Kidney epithelial cell (primary cell): ENCODE results near the gene FSIP2. TPM values are rescaled to one million over a fixed set of nuclear protein-coding genes. Genes with fewer than 3 reads are reported as not detected.

ENCODE experiments used
- DNase-seq: peaks from one replicate; pipeline ENCODE4 v3.0.0-alpha.2; 2010; ENCODE audit warnings: low read depth
- H3K27me3 ChIP-seq: 2 replicates; pipeline ENCODE4 v1.6.0; 2011; ENCODE audit warnings: low read length; ENCODE audit not compliant: control insufficient read depth, insufficient read depth
- H3K36me3 ChIP-seq: 2 replicates; pipeline ENCODE4 v1.5.1; 2011; ENCODE audit warnings: low read length; ENCODE audit not compliant: control insufficient read depth, insufficient read depth
- H3K4me3 ChIP-seq: 2 replicates; pipeline ENCODE4 v1.5.1; 2011; ENCODE audit warnings: low read depth, mild to moderate bottlenecking, control low read depth, low read length
- CTCF ChIP-seq: IDR thresholded peaks from 2 replicates; pipeline ENCODE4 v1.5.1; 2011; ENCODE audit warnings: mild to moderate bottlenecking, moderate library complexity, low read length, control low read depth, inconsistent platforms; ENCODE audit not compliant: insufficient read depth, poor library complexity, severe bottlenecking
- total RNA-seq: library from RNA; depleted of rRNA; stranded (reverse); fragments of >200 nt; gene quantifications from 2 replicates; pipeline ENCODE4 v1.2.3, GENCODE V29; 2015

Gene FSIP2
- total RNA-seq, 1 donor from 2014 or later: 0.96 TPM

GRCh38 chr2:185785156-185785555, 46.6 kb downstream of the FSIP2 start:
- no peak for DNase-seq
- no peak for TF ChIP-seq CTCF
- H3K27me3 ChIP-seq: no peaks in the 10 kb centered on the region
- H3K4me3 ChIP-seq: no peak overlapping the region
- H3K36me3 ChIP-seq: no peaks in the 10 kb centered on the region

GRCh38 chr2:185785851-185786473, 47.4 kb downstream of the FSIP2 start:
- H3K27me3 ChIP-seq: no peaks in the 10 kb centered on the region
- no peaks in the 10 kb centered on the region for H3K36me3 ChIP-seq
- H3K4me3 ChIP-seq: no peak overlapping the region
- no peak for DNase-seq
- TF ChIP-seq CTCF: no peak

- H3K36me3 ChIP-seq: no peaks in the 10 kb centered on the region
- no peak overlapping the region for H3K4me3 ChIP-seq
- H3K27me3 ChIP-seq: no peaks in the 10 kb centered on the region
- TF ChIP-seq CTCF: no peak
- no peak for DNase-seq
These were observed 48.9 kb downstream of the FSIP2 start for GRCh38 chr2:185787227-185788145.

- no peak for DNase-seq
- TF ChIP-seq CTCF: no peak
- Histone ChIP-seq H3K4me3 (no peak overlapping the region), H3K27me3 (no peaks in the 10 kb centered on the region), H3K36me3 (no peaks in the 10 kb centered on the region)
These were observed 51.8 kb downstream of the FSIP2 start for GRCh38 chr2:185790361-185790760.

GRCh38 chr2:185793532-185794345, 55.1 kb downstream of the FSIP2 start:
- H3K27me3 ChIP-seq: no peaks in the 10 kb centered on the region
- TF ChIP-seq CTCF: no peak
- no peak for DNase-seq

More at GRCh38 chr2:185793532-185794345, 55.1 kb downstream of the FSIP2 start:
- no peaks in the 10 kb centered on the region for H3K36me3 ChIP-seq
- H3K4me3 ChIP-seq: no peak overlapping the region
